ENCODE measurements around the gene HOXC12. TPM values are rescaled to one million over a fixed set of nuclear protein-coding genes. Genes with fewer than 3 reads are reported as not detected.

The HOXC12 gene
- total RNA-seq, 6 experiments from 2014 or later: not detected

DNA sequence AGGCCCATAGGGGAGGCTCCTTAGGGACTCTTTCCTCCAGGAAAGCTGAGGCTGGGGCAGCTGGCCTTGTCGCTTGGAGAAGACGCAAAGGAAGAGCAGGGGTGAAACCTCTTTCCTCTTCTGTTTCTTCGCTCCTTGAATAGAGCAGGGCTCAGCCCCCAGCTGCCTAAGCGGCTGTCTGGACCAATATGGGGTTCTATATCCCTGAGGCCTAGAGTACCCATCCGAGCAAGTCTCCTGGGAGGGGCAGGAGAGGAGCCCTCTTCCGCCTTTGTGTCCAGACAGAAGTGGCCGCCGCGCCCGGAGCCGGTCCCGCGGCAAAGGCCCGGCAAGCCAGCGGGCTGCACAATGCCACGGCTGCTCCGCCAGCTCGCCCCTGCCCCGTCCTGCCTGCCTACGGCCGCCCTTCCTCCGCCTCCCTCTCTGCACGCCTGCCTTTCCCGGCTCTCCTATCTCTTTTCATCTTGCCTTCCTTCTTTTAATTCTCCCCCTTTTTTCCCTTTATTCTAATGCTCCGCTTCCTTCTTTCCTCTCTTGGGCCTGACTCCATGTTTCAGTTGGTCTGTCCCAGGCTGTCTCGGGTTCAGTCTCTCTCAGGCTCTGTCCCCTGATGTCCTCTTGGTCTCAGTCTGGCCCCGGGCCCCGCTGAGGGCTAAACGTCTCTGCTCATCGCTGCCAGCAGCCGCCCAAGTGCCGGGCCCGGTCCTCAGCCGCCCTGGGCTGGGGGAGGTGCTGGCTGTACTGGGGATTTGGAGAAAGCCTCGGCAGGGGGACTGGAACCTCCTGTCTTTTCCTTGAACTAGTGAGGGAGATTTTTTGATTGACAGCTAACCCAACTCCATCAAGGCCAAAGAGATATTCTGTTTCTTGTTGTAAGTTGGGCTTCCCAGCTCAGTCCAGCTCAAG is 42.8 kb downstream of the HOXC12 start:
- Histone ChIP-seq H3K27me3 (peaks cover 8 to 66% of the 10 kb centered on the region in 2 donors), H3K27ac (no peak overlapping the region), H3K9me3 (no peaks in the 10 kb centered on the region), H3K4me3 (no peak overlapping the region), H3K4me1 (peaks cover 0 to 29% (median 2%) of the 10 kb centered on the region in 4 donors), H3K36me3 (no peaks in the 10 kb centered on the region)
- intact Hi-C loops (cut with DNase I): no loop called here
- no peak for DNase-seq
- TF ChIP-seq, protein P1, sequence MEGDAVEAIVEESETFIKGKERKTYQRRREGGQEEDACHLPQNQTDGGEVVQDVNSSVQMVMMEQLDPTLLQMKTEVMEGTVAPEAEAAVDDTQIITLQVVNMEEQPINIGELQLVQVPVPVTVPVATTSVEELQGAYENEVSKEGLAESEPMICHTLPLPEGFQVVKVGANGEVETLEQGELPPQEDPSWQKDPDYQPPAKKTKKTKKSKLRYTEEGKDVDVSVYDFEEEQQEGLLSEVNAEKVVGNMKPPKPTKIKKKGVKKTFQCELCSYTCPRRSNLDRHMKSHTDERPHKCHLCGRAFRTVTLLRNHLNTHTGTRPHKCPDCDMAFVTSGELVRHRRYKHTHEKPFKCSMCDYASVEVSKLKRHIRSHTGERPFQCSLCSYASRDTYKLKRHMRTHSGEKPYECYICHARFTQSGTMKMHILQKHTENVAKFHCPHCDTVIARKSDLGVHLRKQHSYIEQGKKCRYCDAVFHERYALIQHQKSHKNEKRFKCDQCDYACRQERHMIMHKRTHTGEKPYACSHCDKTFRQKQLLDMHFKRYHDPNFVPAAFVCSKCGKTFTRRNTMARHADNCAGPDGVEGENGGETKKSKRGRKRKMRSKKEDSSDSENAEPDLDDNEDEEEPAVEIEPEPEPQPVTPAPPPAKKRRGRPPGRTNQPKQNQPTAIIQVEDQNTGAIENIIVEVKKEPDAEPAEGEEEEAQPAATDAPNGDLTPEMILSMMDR (IDR thresholded peaks at IDR 0.05): no peak
- TF ChIP-seq POLR2A (IDR thresholded peaks at IDR 0.05): no peak
- no peak for ATAC-seq
- 7% methylated on average over 19 of the region's 35 CpGs for WGBS (ENCODE audit: insufficient coverage, low coverage, low lambda C conversion rate, missing lambda C conversion rate)

DNA sequence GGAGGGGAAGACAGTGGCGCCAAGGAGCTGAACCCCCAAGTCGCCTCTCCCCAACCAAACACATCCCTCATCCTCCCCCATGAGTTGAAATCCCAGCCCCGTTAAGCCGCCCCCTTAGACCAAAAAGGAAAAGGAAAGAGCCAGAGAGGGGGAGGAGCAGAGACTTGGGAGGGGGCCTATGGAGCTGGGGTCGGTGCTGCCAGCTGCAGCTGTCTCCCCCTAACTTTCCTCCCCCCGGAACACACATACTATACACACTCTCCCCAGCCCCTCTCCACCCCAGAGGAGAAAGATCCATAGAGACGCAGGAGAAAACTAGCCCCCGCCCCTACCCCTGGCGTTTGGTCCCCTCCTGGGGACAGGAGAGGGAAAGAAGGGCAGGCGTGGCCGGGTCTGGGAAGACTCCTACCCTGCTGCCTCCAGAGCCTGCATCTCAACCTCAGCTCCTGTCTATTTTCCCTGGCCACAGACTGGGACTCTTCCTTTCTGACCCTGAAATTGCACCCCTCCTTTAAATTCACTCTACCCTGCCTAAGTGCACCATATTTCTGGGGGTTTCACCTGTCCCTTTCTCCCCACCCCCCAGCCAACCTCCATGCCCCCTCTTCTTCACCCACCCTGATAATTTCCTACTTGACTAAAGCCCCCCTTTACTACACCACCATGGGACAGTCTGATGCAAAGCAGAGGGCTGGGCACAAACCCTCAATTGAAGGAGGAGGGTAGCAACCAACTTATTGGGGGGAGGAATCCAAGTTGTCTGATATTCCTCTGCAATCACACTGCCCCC is 43.6 kb downstream of the HOXC12 start:
- Histone ChIP-seq H3K9me3 (no peaks in the 10 kb centered on the region), H3K36me3 (no peaks in the 10 kb centered on the region), H3K4me3 (no peak overlapping the region), H3K4me1 (peaks cover 0 to 29% (median 2%) of the 10 kb centered on the region in 4 donors), H3K27ac (no peak overlapping the region), H3K27me3 (peaks cover 8 to 65% of the 10 kb centered on the region in 2 donors)
- intact Hi-C loops (cut with DNase I): no loop called here
- 10% methylated on average over 5 of the region's 11 CpGs for WGBS (ENCODE audit: insufficient coverage, low coverage, low lambda C conversion rate, missing lambda C conversion rate)
- TF ChIP-seq POLR2A (IDR thresholded peaks at IDR 0.05): no peak
- TF ChIP-seq, protein P1 (IDR thresholded peaks at IDR 0.05): no peak
- no peak for ATAC-seq
- DNase-seq: no peak

- ATAC-seq (no peak), DNase-seq (no peak)
- H3K4me1 ChIP-seq: peaks cover 0 to 29% (median 2%) of the 10 kb centered on the region in 4 donors
- no peak for TF ChIP-seq POLR2A (IDR thresholded peaks at IDR 0.05)
- TF ChIP-seq, protein P1 (IDR thresholded peaks at IDR 0.05): no peak
- peaks cover 8 to 59% of the 10 kb centered on the region in 2 donors for H3K27me3 ChIP-seq
- H3K9me3 ChIP-seq: no peaks in the 10 kb centered on the region
- WGBS (ENCODE audit: insufficient coverage, low coverage, low lambda C conversion rate, missing lambda C conversion rate): 5% methylated on average over 13 of the region's 13 CpGs
- H3K4me3 ChIP-seq: no peak overlapping the region
- no peak overlapping the region for H3K27ac ChIP-seq
- intact Hi-C loops (cut with DNase I): no loop called here
- H3K36me3 ChIP-seq: no peaks in the 10 kb centered on the region
Observed at GRCh38 chr12:53998900-53999236, 44.2 kb downstream of the HOXC12 start.

GRCh38 chr12:53999559-54000115 is 44.9 kb downstream of the HOXC12 start:
- TF ChIP-seq POLR2A (IDR thresholded peaks at IDR 0.05): no peak
- TF ChIP-seq, protein P1 (IDR thresholded peaks at IDR 0.05): no peak
- no peak for ATAC-seq
- H3K4me3 ChIP-seq: no peak overlapping the region

More at GRCh38 chr12:53999559-54000115, 44.9 kb downstream of the HOXC12 start:
- no peak overlapping the region for H3K27ac ChIP-seq
- 5% methylated on average over 26 of the region's 35 CpGs for WGBS (ENCODE audit: insufficient coverage, low coverage, low lambda C conversion rate, missing lambda C conversion rate)
- H3K36me3 ChIP-seq: no peaks in the 10 kb centered on the region
- peaks cover 6 to 52% of the 10 kb centered on the region in 2 donors for H3K27me3 ChIP-seq
- DNase-seq: no peak
- peaks cover 0 to 22% (median 0%) of the 10 kb centered on the region in 4 donors for H3K4me1 ChIP-seq
- intact Hi-C loops (cut with DNase I): no loop called here
- no peaks in the 10 kb centered on the region for H3K9me3 ChIP-seq

All from right lobe of liver (tissue), 6 donors.